Thyroid gland (tissue), 4 donors: ENCODE results near the gene SPAG17.

Source experiments
- CTCF ChIP-seq, 6 experiments: fragments of 200-600 bp in 3 of 6; fragments of 450-650 bp in 3 of 6; sonication (generic) in 3 of 6; IDR thresholded peaks; one replicate each; pipeline ENCODE4 v1.5.1; 2016 to 2019; ENCODE audit warnings: antibody characterized with exemption in 6 of 6, mild to moderate bottlenecking in 2 of 6, inconsistent platforms in 1 of 6, moderate library complexity in 1 of 6
- POLR2A ChIP-seq, 2 donors: fragments of 450-650 bp; IDR thresholded peaks; one replicate each; pipeline ENCODE4 v1.6.1; 2017; ENCODE audit warnings: antibody characterized with exemption in 2 of 2, mild to moderate bottlenecking in 2 of 2, moderate library complexity in 1 of 2

- TF ChIP-seq POLR2A (IDR thresholded peaks at IDR 0.05), result no peak
- TF ChIP-seq CTCF (IDR thresholded peaks at IDR 0.05), result no peak
Observed at GRCh38 chr1:118206966-118207365, 21.9 kb upstream of the SPAG17 start.
